Pulmonary artery endothelial cell (primary cell): Measurements from ENCODE around the gene PEF1. TPM values are rescaled to one million over a fixed set of nuclear protein-coding genes. Genes with fewer than 3 reads are reported as not detected.
"Not testable (repeated sequence)": the region's sequence is repeated elsewhere in the genome, so short reads cannot be mapped to it uniquely, and the experiment has no call there.

Experiments
- DNase-seq: peaks from one replicate; pipeline ENCODE4 v3.0.0-alpha.2; 2011; ENCODE audit warnings: low read depth, low spot score
- total RNA-seq: library from RNA; depleted of rRNA; stranded (reverse); fragments of >200 nt; gene quantifications from 2 replicates; pipeline ENCODE4 v1.2.3, GENCODE V29; 2014

PEF1 gene
- total RNA-seq, 1 donor from 2014 or later: 99.4 TPM

GRCh38 chr1:31615414-31615813 is 29.3 kb downstream of the PEF1 start:
- no peak for DNase-seq

- no peak for DNase-seq
Observed at GRCh38 chr1:31614414-31615005, 30.2 kb downstream of the PEF1 start.

GRCh38 chr1:31609514-31610118 is 35.1 kb downstream of the PEF1 start:
- DNase-seq: no peak

- no peak for DNase-seq
Observed at GRCh38 chr1:31607360-31607759, 37.3 kb downstream of the PEF1 start.

- no peak for DNase-seq
Observed at GRCh38 chr1:31605908-31606427, 38.7 kb downstream of the PEF1 start.

- no peak for DNase-seq
Observed at GRCh38 chr1:31602081-31602480, 42.6 kb downstream of the PEF1 start.

- no peak for DNase-seq
Observed at GRCh38 chr1:31600641-31601040, 44.0 kb downstream of the PEF1 start.

GRCh38 chr1:31598980-31599379 is 45.7 kb downstream of the PEF1 start:
- DNase-seq: no peak

GRCh38 chr1:31596737-31597097 is 48.0 kb downstream of the PEF1 start:
- peak; percentile 73 for DNase-seq

GRCh38 chr1:31595836-31596736 is 48.6 kb downstream of the PEF1 start:
- no peak for DNase-seq

- DNase-seq: no peak
Observed at GRCh38 chr1:31593770-31594632, 50.7 kb downstream of the PEF1 start.

GRCh38 chr1:31593136-31593665 is 51.5 kb downstream of the PEF1 start:
- no peak for DNase-seq

- DNase-seq: no peak
Observed at GRCh38 chr1:31592132-31592531, 52.5 kb downstream of the PEF1 start.

GRCh38 chr1:31591425-31592093 is 53.1 kb downstream of the PEF1 start:
- no peak for DNase-seq

- DNase-seq: no peak
Observed at GRCh38 chr1:31588751-31589515, 55.7 kb downstream of the PEF1 start.

- no peak for DNase-seq
Observed at GRCh38 chr1:31587720-31588423, 56.8 kb downstream of the PEF1 start.

GRCh38 chr1:31587328-31587699 is 57.4 kb downstream of the PEF1 start:
- DNase-seq: not testable (repeated sequence)

- DNase-seq: no peak
Observed at GRCh38 chr1:31586376-31587327, 58.0 kb downstream of the PEF1 start.
